Measurements from ENCODE around the gene PI4KA. TPM values are rescaled to one million over a fixed set of nuclear protein-coding genes. Genes with fewer than 3 reads are reported as not detected.
"Not testable (repeated sequence)": the region's sequence is repeated elsewhere in the genome, so short reads cannot be mapped to it uniquely, and the experiment has no call there.

PI4KA gene
- total RNA-seq, 1 donor from 2014 or later: 21.2 TPM

GRCh38 chr22:20727118-20728015 lies 131.2 kb downstream of the PI4KA start:
- no peak for DNase-seq (ENCODE audit: low spot score)

- DNase-seq (ENCODE audit: low spot score): no peak
These were observed 132.5 kb downstream of the PI4KA start for GRCh38 chr22:20725987-20726558.

- DNase-seq (ENCODE audit: low spot score): no peak
These were observed 133.7 kb downstream of the PI4KA start for GRCh38 chr22:20724676-20725454.

- no peak for DNase-seq (ENCODE audit: low spot score)
These were observed 137.0 kb downstream of the PI4KA start for GRCh38 chr22:20721409-20722218.

GRCh38 chr22:20720692-20721408 lies 137.8 kb downstream of the PI4KA start:
- no peak for DNase-seq (ENCODE audit: low spot score)

GRCh38 chr22:20718727-20719126 lies 139.9 kb downstream of the PI4KA start:
- not testable (repeated sequence) for DNase-seq (ENCODE audit: low spot score)

- not testable (repeated sequence) for DNase-seq (ENCODE audit: low spot score)
These were observed 140.6 kb downstream of the PI4KA start for GRCh38 chr22:20717981-20718380.

- DNase-seq (ENCODE audit: low spot score): not testable (repeated sequence)
These were observed 141.3 kb downstream of the PI4KA start for GRCh38 chr22:20717213-20717866.

GRCh38 chr22:20713116-20713515 lies 145.5 kb downstream of the PI4KA start:
- DNase-seq (ENCODE audit: low spot score): not testable (repeated sequence)

- not testable (repeated sequence) for DNase-seq (ENCODE audit: low spot score)
These were observed 148.6 kb downstream of the PI4KA start for GRCh38 chr22:20709966-20710365.

GRCh38 chr22:20707549-20708118 lies 151.0 kb downstream of the PI4KA start:
- DNase-seq (ENCODE audit: low spot score): not testable (repeated sequence)

- DNase-seq (ENCODE audit: low spot score): not testable (repeated sequence)
These were observed 154.6 kb downstream of the PI4KA start for GRCh38 chr22:20703816-20704609.

- not testable (repeated sequence) for DNase-seq (ENCODE audit: low spot score)
These were observed 155.2 kb downstream of the PI4KA start for GRCh38 chr22:20703414-20703806.

- DNase-seq (ENCODE audit: low spot score): peak; percentile 91
These were observed 155.8 kb downstream of the PI4KA start for GRCh38 chr22:20702546-20703413.

GRCh38 chr22:20702175-20702545 lies 156.5 kb downstream of the PI4KA start:
- not testable (repeated sequence) for DNase-seq (ENCODE audit: low spot score)

- DNase-seq (ENCODE audit: low spot score): not testable (repeated sequence)
These were observed 156.9 kb downstream of the PI4KA start for GRCh38 chr22:20701680-20702136.

GRCh38 chr22:20700347-20700746 lies 158.3 kb downstream of the PI4KA start:
- not testable (repeated sequence) for DNase-seq (ENCODE audit: low spot score)

GRCh38 chr22:20699856-20700255 lies 158.8 kb downstream of the PI4KA start:
- DNase-seq (ENCODE audit: low spot score): not testable (repeated sequence)
